ENCODE data around the gene MCHR1.
"Not testable (repeated sequence)": the region's sequence is repeated elsewhere in the genome, so short reads cannot be mapped to it uniquely, and the experiment has no call there.

MCHR1 gene

GRCh38 chr22:40687706-40688105 is 8.4 kb downstream of the MCHR1 start:
- no peak for DNase-seq (ENCODE audit: low read depth, low spot score)

- DNase-seq (ENCODE audit: low read depth, low spot score) = no peak
Observed at GRCh38 chr22:40690370-40690769, 11.1 kb downstream of the MCHR1 start.

DNA sequence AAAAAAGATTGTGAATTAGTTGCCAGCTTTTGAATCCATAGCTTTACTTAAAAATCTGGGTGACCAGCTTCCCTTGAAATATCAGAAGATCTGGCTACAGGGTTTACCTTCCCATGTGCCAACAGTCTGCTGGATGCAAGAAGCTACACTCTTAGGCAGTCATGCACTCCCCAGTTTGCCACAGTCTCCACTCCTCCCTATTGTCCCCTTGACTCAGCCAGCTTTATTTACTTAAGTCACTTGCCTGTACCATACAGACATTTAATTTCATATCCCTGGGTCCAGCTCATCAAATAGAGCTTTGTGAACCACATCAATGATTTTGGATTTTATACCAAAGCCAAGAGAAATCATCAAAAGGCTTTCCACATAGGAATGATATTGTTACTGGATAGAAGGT is 12.2 kb downstream of the MCHR1 start:
- DNase-seq (ENCODE audit: low read depth, low spot score) = no peak

DNA sequence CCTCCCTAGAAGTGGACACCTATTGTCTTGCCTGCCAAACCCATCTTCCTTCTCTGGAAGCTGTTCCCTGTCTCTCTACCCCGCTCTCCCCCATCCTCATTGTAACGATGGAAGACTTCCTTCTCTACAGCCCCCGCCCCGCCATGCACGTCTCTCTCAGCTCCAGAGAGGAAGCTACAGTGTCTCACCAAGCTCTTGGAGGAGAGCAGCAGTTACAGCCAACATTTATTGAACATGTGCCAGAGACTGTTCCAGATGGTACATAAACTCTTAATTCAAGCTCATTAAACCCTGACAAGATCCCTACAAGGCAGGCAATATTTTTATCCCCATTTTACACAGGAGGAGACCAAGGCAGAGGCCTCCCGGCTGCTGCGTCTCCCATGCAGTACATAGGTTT is 15.1 kb downstream of the MCHR1 start:
- DNase-seq (ENCODE audit: low read depth, low spot score) = no peak

GRCh38 chr22:40701274-40701673 is 22.0 kb downstream of the MCHR1 start:
- no peak for DNase-seq (ENCODE audit: low read depth, low spot score)

- no peak for DNase-seq (ENCODE audit: low read depth, low spot score)
Observed at GRCh38 chr22:40703174-40703573, 23.9 kb downstream of the MCHR1 start.

GRCh38 chr22:40703736-40704135 is 24.5 kb downstream of the MCHR1 start:
- DNase-seq (ENCODE audit: low read depth, low spot score) = no peak

GRCh38 chr22:40705918-40706682 is 26.8 kb downstream of the MCHR1 start:
- no peak for DNase-seq (ENCODE audit: low read depth, low spot score)

DNA sequence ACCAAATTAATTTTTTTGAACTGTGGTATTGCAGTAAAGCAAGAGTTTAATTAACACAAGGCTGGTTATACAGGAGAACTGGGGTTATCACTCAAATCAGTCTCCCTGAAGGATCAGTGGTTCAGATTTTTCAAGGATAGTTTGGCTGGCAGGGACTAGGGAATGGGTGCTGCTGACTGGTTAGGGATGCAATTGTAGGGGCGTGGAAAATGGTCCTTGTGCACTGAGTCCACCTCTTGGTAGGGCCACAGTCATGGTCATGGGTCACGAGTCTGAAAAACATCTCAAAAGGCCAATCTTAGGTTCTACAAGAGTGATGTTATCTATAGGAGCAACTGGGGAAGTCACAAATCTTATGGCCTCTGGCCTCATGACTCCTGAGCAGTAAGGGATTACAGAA is 27.9 kb downstream of the MCHR1 start:
- DNase-seq (ENCODE audit: low read depth, low spot score) = no peak

DNA sequence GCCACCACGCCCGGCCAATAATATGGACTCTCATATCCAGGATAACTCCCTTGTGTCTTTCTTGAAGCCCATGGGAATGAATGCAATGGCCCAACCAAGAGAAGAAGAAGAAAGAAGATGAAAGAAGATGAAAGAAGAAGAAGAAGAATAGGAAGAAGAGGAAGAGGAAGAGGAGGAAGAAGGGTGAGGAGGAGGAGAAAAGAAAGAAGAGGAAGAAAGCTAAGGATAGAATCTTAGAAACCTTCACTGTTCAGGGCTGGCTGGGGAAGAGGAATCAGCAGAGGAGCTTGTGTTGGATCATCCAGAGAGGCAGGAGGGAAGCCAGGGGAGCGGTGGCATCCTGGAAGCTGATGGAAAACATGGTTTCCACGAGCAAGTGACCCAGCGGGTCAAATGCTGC is 28.9 kb downstream of the MCHR1 start:
- no peak for DNase-seq (ENCODE audit: low read depth, low spot score)

GRCh38 chr22:40709752-40710413 is 30.6 kb downstream of the MCHR1 start:
- DNase-seq (ENCODE audit: low read depth, low spot score) = no peak

GRCh38 chr22:40712311-40712710 is 33.0 kb downstream of the MCHR1 start:
- DNase-seq (ENCODE audit: low read depth, low spot score) = no peak

DNA sequence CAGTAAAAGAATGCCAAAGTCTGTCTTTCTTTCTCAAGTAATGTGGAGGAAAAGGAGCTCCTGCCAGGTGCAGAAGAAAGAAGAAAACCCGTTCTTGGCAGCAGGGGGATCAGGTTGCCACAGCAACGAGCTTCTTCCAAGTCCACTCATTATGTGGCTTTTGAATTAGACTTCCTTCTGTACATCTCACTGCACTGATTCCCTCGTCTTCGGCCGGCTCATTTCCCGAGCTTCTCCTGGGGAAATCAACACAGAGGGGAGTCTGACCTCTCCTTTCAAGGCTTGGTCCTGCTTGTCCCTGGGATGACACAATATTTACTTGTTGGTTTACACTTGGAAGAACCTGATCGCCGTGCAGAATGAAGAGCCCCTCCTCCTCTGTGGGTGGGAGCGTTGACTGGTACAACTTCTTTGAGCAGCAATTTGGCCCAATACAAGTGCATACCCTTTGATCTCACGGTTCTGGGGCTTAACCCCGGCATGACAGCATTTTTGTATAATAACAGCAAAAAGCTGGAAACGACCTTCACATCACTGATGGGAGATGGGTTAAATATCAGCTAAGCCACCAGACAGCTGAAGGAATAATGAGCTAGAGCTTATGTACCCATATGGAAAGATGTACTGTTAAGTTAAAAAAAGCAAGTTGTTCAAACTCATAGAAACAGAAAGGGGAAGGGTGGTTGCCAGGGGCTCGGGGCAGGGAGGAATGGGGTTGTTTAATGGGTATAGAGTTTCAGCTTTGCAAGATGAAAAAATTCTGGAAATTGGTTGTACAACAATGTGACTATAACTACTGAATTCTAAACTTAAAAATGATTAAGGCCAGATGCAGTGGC is 35.4 kb downstream of the MCHR1 start:
- peak; percentile 21 for DNase-seq (ENCODE audit: low read depth, low spot score)

GRCh38 chr22:40716116-40716515 is 36.8 kb downstream of the MCHR1 start:
- DNase-seq (ENCODE audit: low read depth, low spot score) = no peak

DNA sequence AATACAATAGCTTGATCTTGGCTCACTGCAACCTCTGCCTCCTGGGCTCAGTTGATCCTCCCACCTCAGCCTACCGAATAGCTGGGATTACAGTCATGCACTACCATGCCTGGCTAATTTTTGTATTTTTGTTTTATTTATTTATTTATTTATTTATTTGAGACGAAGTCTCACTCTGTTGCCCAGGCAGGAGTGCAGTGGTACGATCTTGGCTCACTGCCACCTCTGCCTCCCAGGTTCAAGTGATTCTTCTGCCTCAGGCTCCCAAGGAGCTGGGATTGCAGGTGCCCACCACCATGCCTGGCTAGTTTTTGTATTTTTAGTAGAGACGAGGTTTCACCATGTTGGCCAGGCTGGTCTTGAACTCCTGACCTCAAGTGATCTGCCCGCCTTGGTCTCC is 38.4 kb downstream of the MCHR1 start:
- DNase-seq (ENCODE audit: low read depth, low spot score) = not testable (repeated sequence)

DNA sequence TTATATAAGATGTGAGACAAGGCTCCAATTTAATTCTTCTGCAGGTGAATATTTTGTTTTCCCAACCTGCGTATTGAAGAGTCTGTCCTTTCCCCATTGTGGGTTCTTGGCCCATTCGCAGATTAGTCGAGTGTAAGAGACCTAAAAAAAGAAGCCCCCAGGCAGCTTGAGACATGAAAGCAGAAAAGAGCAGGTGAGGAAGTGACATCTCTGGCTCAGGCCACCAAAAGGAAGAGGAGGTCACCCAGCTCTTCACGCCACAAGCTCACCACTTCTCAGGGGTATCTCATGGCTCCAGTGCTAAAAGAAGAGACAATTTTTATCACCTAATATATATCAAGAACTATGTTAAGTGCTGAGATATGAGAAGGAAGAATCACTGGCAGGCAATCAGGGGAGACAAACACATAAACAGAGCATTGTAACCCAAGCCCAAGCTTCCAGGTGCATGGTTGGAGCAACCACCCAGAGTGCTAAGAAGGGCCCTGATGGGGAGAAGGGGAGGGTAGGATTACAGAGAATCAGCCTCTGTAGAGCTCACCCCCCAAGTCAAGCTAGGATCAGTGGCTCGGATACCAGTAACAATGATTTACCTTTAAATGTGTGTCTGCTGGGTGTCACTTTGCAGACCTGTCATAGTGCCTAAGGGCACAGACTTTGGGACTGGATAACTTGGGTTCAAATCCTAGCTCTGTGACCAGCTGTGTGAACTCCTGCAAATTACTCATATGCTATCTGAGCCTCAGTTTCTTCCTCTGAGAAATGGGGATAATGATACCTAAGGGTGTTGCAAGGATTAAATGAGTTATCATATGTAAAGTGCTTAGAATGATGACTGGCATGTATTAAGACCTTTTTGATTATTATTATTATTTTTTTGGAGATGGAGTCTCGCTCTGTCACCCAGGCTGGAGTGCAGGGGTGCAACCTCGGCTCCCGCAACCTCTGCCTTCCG is 39.2 kb downstream of the MCHR1 start:
- DNase-seq (ENCODE audit: low read depth, low spot score) = no peak

- no peak for DNase-seq (ENCODE audit: low read depth, low spot score)
Observed at GRCh38 chr22:40719599-40719998, 40.3 kb downstream of the MCHR1 start.

GRCh38 chr22:40720156-40720537 is 40.9 kb downstream of the MCHR1 start:
- DNase-seq (ENCODE audit: low read depth, low spot score) = not testable (repeated sequence)

- no peak for DNase-seq (ENCODE audit: low read depth, low spot score)
Observed at GRCh38 chr22:40720538-40721256, 41.4 kb downstream of the MCHR1 start.

GRCh38 chr22:40721266-40721665 is 42.0 kb downstream of the MCHR1 start:
- DNase-seq (ENCODE audit: low read depth, low spot score) = no peak

Data from smooth muscle cell of the brain vasculature (primary cell).